GM19328 (cell line): ENCODE results near the gene GALNT7.

ENCODE experiments used
- ATAC-seq: cut with Tn5 transposase; IDR thresholded peaks from one replicate; pipeline ENCODE4 v1.9.1; 2021; ENCODE audit warnings: mild to moderate bottlenecking, moderate library complexity; ENCODE audit not compliant: unreplicated experiment

The GALNT7 gene

GRCh38 chr4:173259310-173259709 lies 90.7 kb downstream of the GALNT7 start:
- ATAC-seq, result no peak

GRCh38 chr4:173261052-173261451 lies 92.4 kb downstream of the GALNT7 start:
- ATAC-seq, result no peak

- no peak for ATAC-seq
These were observed 93.8 kb downstream of the GALNT7 start for GRCh38 chr4:173262375-173262774.

GRCh38 chr4:173264245-173264644 lies 95.6 kb downstream of the GALNT7 start:
- peak; percentile 12 for ATAC-seq

- peak; percentile 56 for ATAC-seq
These were observed 96.1 kb downstream of the GALNT7 start for GRCh38 chr4:173264684-173265185.

- no peak for ATAC-seq
These were observed 97.1 kb downstream of the GALNT7 start for GRCh38 chr4:173265751-173266150.

GRCh38 chr4:173267711-173268110 lies 99.1 kb downstream of the GALNT7 start:
- no peak for ATAC-seq

GRCh38 chr4:173269280-173269679 lies 100.7 kb downstream of the GALNT7 start:
- no peak for ATAC-seq

GRCh38 chr4:173270312-173271027 lies 101.9 kb downstream of the GALNT7 start:
- ATAC-seq, result no peak

GRCh38 chr4:173272314-173272713 lies 103.7 kb downstream of the GALNT7 start:
- no peak for ATAC-seq

GRCh38 chr4:173272996-173273395 lies 104.4 kb downstream of the GALNT7 start:
- no peak for ATAC-seq

GRCh38 chr4:173273941-173274340 lies 105.3 kb downstream of the GALNT7 start:
- ATAC-seq, result no peak

- no peak for ATAC-seq
These were observed 106.1 kb downstream of the GALNT7 start for GRCh38 chr4:173274744-173275143.

- no peak for ATAC-seq
These were observed 106.5 kb downstream of the GALNT7 start for GRCh38 chr4:173275150-173275549.

- ATAC-seq, result no peak
These were observed 108.7 kb downstream of the GALNT7 start for GRCh38 chr4:173277340-173277739.

GRCh38 chr4:173280998-173281397 lies 112.4 kb downstream of the GALNT7 start:
- ATAC-seq, result no peak

GRCh38 chr4:173281406-173282255 lies 113.0 kb downstream of the GALNT7 start:
- ATAC-seq, result no peak

GRCh38 chr4:173282256-173282562 lies 113.6 kb downstream of the GALNT7 start:
- no peak for ATAC-seq

- ATAC-seq, result no peak
These were observed 114.0 kb downstream of the GALNT7 start for GRCh38 chr4:173282626-173283025.

- ATAC-seq, result no peak
These were observed 115.9 kb downstream of the GALNT7 start for GRCh38 chr4:173284463-173284862.

- ATAC-seq, result no peak
These were observed 118.9 kb downstream of the GALNT7 start for GRCh38 chr4:173287486-173287885.

GRCh38 chr4:173288296-173288695 lies 119.7 kb downstream of the GALNT7 start:
- ATAC-seq, result peak; percentile 50
